HG03045 (cell line): ENCODE data around the gene NR4A1.
"Not testable (repeated sequence)": the region's sequence is repeated elsewhere in the genome, so short reads cannot be mapped to it uniquely, and the experiment has no call there.

Source experiments
- ATAC-seq: cut with Tn5 transposase; IDR thresholded peaks from one replicate; pipeline ENCODE4 v1.9.1; 2021; ENCODE audit warnings: mild to moderate bottlenecking, moderate library complexity; ENCODE audit not compliant: unreplicated experiment

The NR4A1 gene

DNA sequence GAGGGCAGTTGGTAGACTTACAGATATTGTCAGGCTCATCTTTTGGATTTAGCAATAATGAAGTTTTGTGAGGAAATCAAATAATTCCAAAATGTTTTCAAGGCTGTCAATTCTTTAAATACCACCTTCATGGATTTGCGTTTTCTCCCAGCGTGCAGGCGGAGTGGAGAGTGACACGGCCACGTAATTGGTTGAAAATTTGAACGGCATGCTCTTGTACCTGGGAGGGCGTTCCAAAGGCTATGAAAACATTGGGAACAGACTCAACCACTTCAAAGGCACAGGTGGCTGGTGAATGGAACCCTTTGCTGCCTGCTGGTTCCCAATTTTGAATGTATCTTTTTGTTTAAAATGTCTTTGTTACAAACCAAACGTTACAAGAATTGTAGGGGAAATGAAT is 40.6 kb downstream of the NR4A1 start:
- ATAC-seq: no peak

DNA sequence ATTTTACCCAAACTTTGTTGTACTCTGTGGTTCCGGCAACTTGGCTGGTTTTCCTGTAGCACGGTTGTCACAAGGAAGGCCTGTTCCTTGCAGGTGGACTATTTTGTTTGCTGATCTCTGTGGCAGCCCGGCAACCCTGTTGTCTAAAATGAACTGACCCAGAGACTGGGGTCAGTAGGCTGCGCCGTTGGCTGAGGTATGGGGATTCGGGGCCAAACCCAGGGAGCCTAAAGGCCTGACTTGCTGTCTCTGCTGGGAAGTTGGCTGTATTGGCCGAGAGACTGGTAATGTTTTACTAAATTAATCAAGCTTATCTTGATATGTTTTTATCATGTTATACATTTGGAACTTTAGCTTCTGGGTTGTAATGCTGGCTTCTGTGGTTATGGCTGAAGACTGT is 42.1 kb downstream of the NR4A1 start:
- no peak for ATAC-seq

DNA sequence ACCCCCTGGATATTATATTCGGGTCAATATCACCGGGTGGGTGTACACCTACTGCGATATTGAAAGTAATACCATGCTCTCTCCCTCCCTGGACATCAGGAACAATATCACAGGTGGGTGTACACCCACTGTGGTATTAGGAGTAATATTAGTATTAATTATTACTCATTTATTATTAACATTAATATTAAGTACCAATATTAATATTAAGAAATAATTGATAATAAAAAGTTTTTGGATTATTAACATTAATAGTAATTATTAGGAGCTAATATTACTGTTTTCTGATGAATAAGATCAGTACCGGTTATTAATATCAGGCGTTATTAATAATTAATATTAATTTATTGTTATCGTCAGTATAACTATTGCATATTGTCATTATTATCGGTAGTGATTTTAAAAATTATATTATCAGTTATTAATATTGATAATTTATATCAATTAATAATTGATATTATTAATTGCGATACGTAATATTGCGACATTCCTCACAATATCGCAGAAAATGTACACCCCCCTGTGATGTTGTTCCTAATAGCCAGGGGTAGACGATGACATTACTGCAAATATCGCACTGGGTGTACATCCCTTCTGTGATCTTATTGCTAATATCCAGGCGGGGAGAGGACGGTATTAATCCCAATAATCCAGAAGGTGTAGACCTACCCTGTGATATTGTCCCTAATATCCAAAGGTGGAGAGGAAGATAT is 45.2 kb downstream of the NR4A1 start:
- ATAC-seq: no peak

DNA sequence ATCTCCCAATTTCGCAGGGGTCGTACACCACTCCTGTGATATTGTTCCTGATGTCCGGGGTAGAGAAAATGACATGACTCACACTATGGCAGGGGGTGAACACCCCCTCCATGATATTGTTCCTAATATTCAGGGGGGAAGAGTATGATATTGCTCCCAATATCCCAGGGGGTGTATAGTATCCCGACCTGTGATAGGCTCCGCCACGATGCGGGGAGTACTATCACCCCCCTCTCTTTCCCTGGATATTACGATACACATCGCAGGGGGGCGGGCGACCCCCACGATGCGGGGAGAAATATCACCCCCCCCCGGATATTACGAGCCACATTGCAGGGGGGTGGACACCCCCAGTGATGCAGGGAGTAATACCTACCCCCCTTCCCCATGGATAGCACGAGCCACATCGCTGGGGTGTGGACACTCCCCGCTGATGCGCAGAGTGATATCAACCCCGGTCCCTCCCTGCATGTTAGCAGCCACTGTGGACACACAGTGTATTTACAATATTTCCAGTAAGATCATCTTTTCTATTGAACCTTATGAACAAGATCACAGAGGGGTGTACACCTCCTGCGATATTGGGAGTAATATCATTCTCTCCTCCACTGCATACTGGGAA is 45.9 kb downstream of the NR4A1 start:
- no peak for ATAC-seq

DNA sequence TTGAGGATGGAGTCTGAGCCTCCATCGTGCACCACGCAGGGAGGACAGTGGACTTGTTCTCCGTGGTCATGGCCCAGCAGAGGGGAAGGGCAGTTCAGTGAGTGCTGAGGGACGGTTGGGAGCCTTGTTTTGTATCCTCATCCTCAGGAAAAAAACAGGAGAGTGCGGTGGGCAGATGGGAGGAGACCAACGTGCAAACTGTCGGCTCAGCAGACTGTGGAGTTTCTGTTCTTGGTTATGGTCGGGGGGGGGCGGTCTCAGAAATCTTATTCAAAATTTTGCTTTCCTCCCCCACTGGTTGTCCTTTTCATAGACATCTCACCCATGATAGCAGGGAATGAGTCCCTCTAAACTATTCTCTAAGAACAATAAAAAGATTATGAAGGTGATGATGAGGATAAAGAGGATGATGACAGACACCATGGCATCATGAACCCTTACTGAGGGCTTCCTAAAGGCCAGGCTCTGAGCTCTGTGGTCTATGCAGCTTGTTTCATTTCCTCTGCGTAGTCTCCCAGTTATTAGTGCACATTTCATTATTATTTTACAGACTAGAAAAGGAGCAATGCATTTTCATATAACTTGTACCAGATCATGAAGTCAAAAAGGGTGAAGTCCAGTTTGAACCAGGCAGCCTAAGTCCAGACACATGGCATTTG is 53.3 kb downstream of the NR4A1 start:
- ATAC-seq: not testable (repeated sequence)
